ENCODE measurements around the gene PIGP.
A peak's percentile ranks its signal among the peaks of the same experiment; 100 is the strongest.
"Not testable (repeated sequence)": the region's sequence is repeated elsewhere in the genome, so short reads cannot be mapped to it uniquely, and the experiment has no call there.

PIGP gene

GRCh38 chr21:37075214-37075770 is 2.4 kb upstream of the PIGP start:
- DNase-seq, result no peak

- DNase-seq, result no peak
These were observed 1.7 kb upstream of the PIGP start for GRCh38 chr21:37074546-37074945.

- DNase-seq, result peak in 1 of 2 experiments; percentile 25
These were observed 1.3 kb upstream of the PIGP start for GRCh38 chr21:37074197-37074510.

- DNase-seq, result peak in 1 of 2 experiments; percentile 19
These were observed 736 bp upstream of the PIGP start for GRCh38 chr21:37073417-37074196.

GRCh38 chr21:37072274-37072987 is 440 bp downstream of the PIGP start:
- DNase-seq, result peak; percentile 65 to 71

GRCh38 chr21:37071561-37072273 is 1.2 kb downstream of the PIGP start:
- peak in 1 of 2 experiments; percentile 35 for DNase-seq

- DNase-seq, result no peak
These were observed 7.2 kb downstream of the PIGP start for GRCh38 chr21:37065561-37066177.

GRCh38 chr21:37064841-37065240 is 8.0 kb downstream of the PIGP start:
- DNase-seq, result no peak

GRCh38 chr21:37063433-37063832 is 9.4 kb downstream of the PIGP start:
- no peak for DNase-seq

GRCh38 chr21:37062593-37062935 is 10.3 kb downstream of the PIGP start:
- no peak for DNase-seq

GRCh38 chr21:37061926-37062592 is 10.8 kb downstream of the PIGP start:
- DNase-seq, result no peak

GRCh38 chr21:37060296-37060695 is 12.6 kb downstream of the PIGP start:
- DNase-seq, result peak; percentile 96 to 98

GRCh38 chr21:37059181-37059580 is 13.7 kb downstream of the PIGP start:
- no peak for DNase-seq

GRCh38 chr21:37058261-37058660 is 14.6 kb downstream of the PIGP start:
- no peak for DNase-seq

- DNase-seq, result no peak
These were observed 15.3 kb downstream of the PIGP start for GRCh38 chr21:37057614-37058013.

- DNase-seq, result no peak
These were observed 17.5 kb downstream of the PIGP start for GRCh38 chr21:37055271-37055855.

- not testable (repeated sequence) for DNase-seq
These were observed 23.1 kb downstream of the PIGP start for GRCh38 chr21:37049741-37050140.

GRCh38 chr21:37047079-37047478 is 25.8 kb downstream of the PIGP start:
- no peak for DNase-seq

- no peak for DNase-seq
These were observed 27.3 kb downstream of the PIGP start for GRCh38 chr21:37045556-37045955.

- no peak for DNase-seq
These were observed 27.7 kb downstream of the PIGP start for GRCh38 chr21:37045149-37045548.

GRCh38 chr21:37044643-37045042 is 28.2 kb downstream of the PIGP start:
- DNase-seq, result no peak

- no peak for DNase-seq
These were observed 29.1 kb downstream of the PIGP start for GRCh38 chr21:37043818-37044217.
